Measurements from ENCODE around the gene CDCA4. TPM values are rescaled to one million over a fixed set of nuclear protein-coding genes. Genes with fewer than 3 reads are reported as not detected.

The CDCA4 gene
- total and polyA plus RNA-seq, 2 experiments from 2014 or later: 13.6 to 17.1 TPM

- no peaks in the 10 kb centered on the region for H3K9me2 ChIP-seq (replicated peaks; ENCODE audit: insufficient read depth)
- no peak overlapping the region for H3K27ac ChIP-seq
- no peak overlapping the region for H3K4me3 ChIP-seq
These were observed 45.6 kb upstream of the CDCA4 start for GRCh38 chr14:105066240-105067071.

GRCh38 chr14:105065280-105066228, 44.7 kb upstream of the CDCA4 start, which contains the start of gene GPR132:
GPR132 (minus strand) TSS chr14:105065430; CDS start chr14:105055420, 10,010 bp downstream.
- H3K4me3 ChIP-seq: no peak within 1 kb of the TSS

More at GRCh38 chr14:105066240-105067071, 45.6 kb upstream of the CDCA4 start:
- Histone ChIP-seq H3K36me3 (replicated peaks; ENCODE audit: insufficient read depth, low read depth) (no peaks in the 10 kb centered on the region), H3K27me3 (no peaks in the 10 kb centered on the region), H3K4me1 (ENCODE audit: insufficient read depth) (peaks cover 11% of the 10 kb centered on the region), H3K4me2 (no peak overlapping the region), H3K9me3 (ENCODE audit: low read depth) (no peaks in the 10 kb centered on the region), H2AFZ (no peak overlapping the region), H3K79me2 (no peaks in the 10 kb centered on the region), H4K20me1 (ENCODE audit: insufficient read depth, poor library complexity, severe bottlenecking) (no peaks in the 10 kb centered on the region)
- DNase-seq (ENCODE audit: low spot score): peak; percentile 4
- WGBS (ENCODE audit: low lambda C conversion rate, missing lambda C conversion rate): 92% methylated on average over 28 of the region's 28 CpGs
- TF ChIP-seq EZH2phosphoT487 (IDR thresholded peaks at IDR 0.05; ENCODE audit: low read depth, severe bottlenecking, unreplicated experiment): no peak
- TF ChIP-seq EZH2 (IDR thresholded peaks at IDR 0.05; ENCODE audit: borderline replicate concordance): no peak
- no peak for TF ChIP-seq CTCF (IDR thresholded peaks at IDR 0.05; ENCODE audit: poor library complexity)

GRCh38 chr14:105064721-105065143, 43.8 kb upstream of the CDCA4 start:
- Histone ChIP-seq H3K4me1 (ENCODE audit: insufficient read depth) (peaks cover 18% of the 10 kb centered on the region), H3K27ac (peak overlapping the region; percentile 87), H3K9me2 (replicated peaks; ENCODE audit: insufficient read depth) (no peaks in the 10 kb centered on the region), H3K4me3 (no peak overlapping the region), H3K79me2 (no peaks in the 10 kb centered on the region), H3K36me3 (replicated peaks; ENCODE audit: insufficient read depth, low read depth) (no peaks in the 10 kb centered on the region), H3K9me3 (ENCODE audit: low read depth) (no peaks in the 10 kb centered on the region), H2AFZ (no peak overlapping the region), H3K27me3 (no peaks in the 10 kb centered on the region), H4K20me1 (ENCODE audit: insufficient read depth, poor library complexity, severe bottlenecking) (no peaks in the 10 kb centered on the region), H3K4me2 (no peak overlapping the region)
- DNase-seq (ENCODE audit: low spot score): peak; percentile 82
- 63% methylated on average over 12 of the region's 12 CpGs for WGBS (ENCODE audit: low lambda C conversion rate, missing lambda C conversion rate)
- no peak for TF ChIP-seq CTCF (IDR thresholded peaks at IDR 0.05; ENCODE audit: poor library complexity)
- TF ChIP-seq EZH2 (IDR thresholded peaks at IDR 0.05; ENCODE audit: borderline replicate concordance): no peak
- no peak for TF ChIP-seq EZH2phosphoT487 (IDR thresholded peaks at IDR 0.05; ENCODE audit: low read depth, severe bottlenecking, unreplicated experiment)

More at GRCh38 chr14:105065280-105066228, 44.7 kb upstream of the CDCA4 start, which contains the start of gene GPR132:
- Histone ChIP-seq H3K36me3 (replicated peaks; ENCODE audit: insufficient read depth, low read depth) (no peaks in the 10 kb centered on the region), H3K27me3 (no peaks in the 10 kb centered on the region), H3K9me3 (ENCODE audit: low read depth) (no peaks in the 10 kb centered on the region), H3K79me2 (no peaks in the 10 kb centered on the region), H3K4me1 (ENCODE audit: insufficient read depth) (peaks cover 18% of the 10 kb centered on the region), H3K4me2 (peak within 1 kb of the TSS; percentile 17), H3K27ac (peak within 1 kb of the TSS; percentile 87), H3K9me2 (replicated peaks; ENCODE audit: insufficient read depth) (no peaks in the 10 kb centered on the region), H2AFZ (no peak within 1 kb of the TSS), H4K20me1 (ENCODE audit: insufficient read depth, poor library complexity, severe bottlenecking) (no peaks in the 10 kb centered on the region)
- TF ChIP-seq EZH2 (IDR thresholded peaks at IDR 0.05; ENCODE audit: borderline replicate concordance) (no peak), CTCF (IDR thresholded peaks at IDR 0.05; ENCODE audit: poor library complexity) (no peak), EZH2phosphoT487 (IDR thresholded peaks at IDR 0.05; ENCODE audit: low read depth, severe bottlenecking, unreplicated experiment) (no peak)
- DNase-seq (ENCODE audit: low spot score): peak; percentile 41
- WGBS (ENCODE audit: low lambda C conversion rate, missing lambda C conversion rate): 75% methylated on average over 21 of the region's 22 CpGs

Data from hepatocyte (in vitro differentiated cells).